ENCODE data around the gene ANK2.

Gene ANK2

DNA sequence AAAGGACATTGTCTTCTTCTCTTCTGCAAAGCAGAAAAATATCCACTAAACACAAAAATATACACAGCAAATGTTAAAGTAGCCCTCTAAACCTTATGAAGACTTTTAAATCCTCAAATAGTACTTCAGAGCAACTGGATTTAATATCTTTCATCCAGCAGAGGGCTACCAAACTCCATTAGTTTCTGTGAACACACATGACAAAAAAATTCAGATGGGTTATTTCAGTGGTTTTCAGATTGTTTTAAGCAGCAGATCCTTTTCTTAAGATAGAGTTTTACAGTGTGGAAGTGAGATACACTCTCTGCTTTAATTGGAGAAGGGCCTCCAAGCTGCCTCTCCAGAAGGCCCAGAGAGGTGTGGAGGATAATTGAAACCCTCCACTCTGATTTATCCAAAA lies 56.7 kb downstream of the ANK2 start:
- no peak overlapping the region for H3K9ac ChIP-seq (ENCODE audit: low read length)
- no peaks in the 10 kb centered on the region for H3K27me3 ChIP-seq (ENCODE audit: control insufficient read depth, insufficient read depth, low read length)
- H3K9me3 ChIP-seq (ENCODE audit: control insufficient read depth, low read length): no peaks in the 10 kb centered on the region
- no peaks in the 10 kb centered on the region for H3K4me1 ChIP-seq (ENCODE audit: control insufficient read depth, insufficient read depth, low read length)
- H3K36me3 ChIP-seq (ENCODE audit: control insufficient read depth, insufficient read depth, low read length): no peaks in the 10 kb centered on the region
- H3K4me3 ChIP-seq (ENCODE audit: low read length): no peak overlapping the region

DNA sequence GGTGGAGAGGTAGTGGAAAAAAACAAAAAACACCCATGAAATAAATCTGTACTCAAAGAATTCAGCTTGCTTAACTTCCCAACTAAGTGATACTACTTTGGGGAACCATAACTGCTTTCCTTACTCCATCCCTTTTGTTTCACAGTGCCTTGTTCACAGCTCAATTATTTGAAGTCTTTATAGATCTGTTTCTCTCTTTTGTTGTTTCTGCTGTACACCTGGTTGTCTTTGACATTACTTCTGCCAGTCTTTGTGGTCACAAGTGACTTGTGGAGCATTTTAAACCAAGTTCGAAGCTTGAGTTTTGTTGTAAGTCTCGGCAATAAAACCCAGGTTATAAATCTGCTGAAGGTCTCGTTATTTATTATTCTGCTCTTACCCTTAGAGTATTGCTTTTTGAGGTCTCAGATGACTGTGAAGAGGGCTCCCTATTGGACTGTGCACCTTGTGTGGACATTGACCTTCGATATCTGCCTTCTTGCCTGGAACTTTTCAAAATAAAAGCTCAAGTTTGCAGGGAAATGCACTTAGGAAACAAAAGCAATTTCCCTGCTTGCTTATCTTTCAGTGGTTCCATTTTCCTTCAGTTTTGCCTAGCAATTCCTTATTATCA lies 59.8 kb downstream of the ANK2 start:
- no peak overlapping the region for H3K9ac ChIP-seq (ENCODE audit: low read length)
- H3K27me3 ChIP-seq (ENCODE audit: control insufficient read depth, insufficient read depth, low read length): no peaks in the 10 kb centered on the region
- H3K9me3 ChIP-seq (ENCODE audit: control insufficient read depth, low read length): no peaks in the 10 kb centered on the region
- H3K4me3 ChIP-seq (ENCODE audit: low read length): no peak overlapping the region
- H3K4me1 ChIP-seq (ENCODE audit: control insufficient read depth, insufficient read depth, low read length): no peaks in the 10 kb centered on the region
- no peaks in the 10 kb centered on the region for H3K36me3 ChIP-seq (ENCODE audit: control insufficient read depth, insufficient read depth, low read length)

DNA sequence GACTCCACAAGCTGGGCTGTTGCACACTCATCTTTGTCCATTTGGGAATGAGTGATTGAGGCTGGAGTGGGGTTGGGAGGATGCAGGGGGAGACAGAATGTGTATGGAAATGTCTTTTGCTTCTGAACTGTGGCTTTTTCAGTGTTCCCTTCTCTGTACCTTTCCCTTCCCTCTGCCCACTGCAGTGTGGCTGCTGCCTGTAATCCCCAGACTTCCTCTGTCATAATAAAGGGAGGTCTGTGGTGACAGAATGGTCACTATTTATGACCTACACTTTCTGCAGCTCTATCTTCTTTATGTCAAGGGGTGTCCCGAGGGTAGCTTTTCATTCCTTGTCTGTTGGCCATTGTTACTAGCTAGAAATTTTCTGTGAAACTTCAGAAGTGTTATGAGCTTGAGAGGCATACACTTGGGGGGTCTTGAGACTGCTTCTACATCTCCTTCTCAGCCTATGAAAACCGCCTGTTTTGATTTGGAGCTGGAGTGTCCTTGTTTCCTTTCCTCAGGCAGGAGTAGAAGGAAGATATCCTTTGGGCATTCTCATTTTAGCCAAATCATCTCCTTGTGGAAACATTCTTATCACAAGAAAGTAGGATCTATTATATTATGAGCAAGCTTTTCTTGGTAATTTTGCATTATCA lies 63.0 kb downstream of the ANK2 start:
- Histone ChIP-seq H3K9me3 (ENCODE audit: control insufficient read depth, low read length) (no peaks in the 10 kb centered on the region), H3K4me1 (ENCODE audit: control insufficient read depth, insufficient read depth, low read length) (no peaks in the 10 kb centered on the region), H3K9ac (ENCODE audit: low read length) (no peak overlapping the region), H3K27me3 (ENCODE audit: control insufficient read depth, insufficient read depth, low read length) (no peaks in the 10 kb centered on the region), H3K36me3 (ENCODE audit: control insufficient read depth, insufficient read depth, low read length) (no peaks in the 10 kb centered on the region), H3K4me3 (ENCODE audit: low read length) (no peak overlapping the region)

DNA sequence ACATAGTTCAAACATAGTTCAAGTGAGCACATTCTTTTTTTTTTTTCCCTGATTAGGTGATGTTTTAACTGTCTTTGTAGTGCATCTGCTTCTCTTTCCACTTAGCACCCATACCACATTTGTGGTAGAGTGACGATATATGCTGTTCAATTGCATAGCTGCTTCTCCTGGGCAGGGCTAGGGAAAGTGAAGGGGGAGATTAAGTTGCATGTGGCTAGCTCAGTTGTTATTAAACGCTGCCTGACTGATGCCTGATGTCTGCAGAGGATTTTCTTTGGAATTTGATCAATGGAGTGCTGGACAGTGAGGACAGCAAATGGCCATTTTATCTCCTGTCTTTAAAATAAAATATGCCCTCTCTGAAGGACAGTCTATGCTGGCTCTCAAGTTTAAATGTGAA lies 63.7 kb downstream of the ANK2 start:
- no peak overlapping the region for H3K9ac ChIP-seq (ENCODE audit: low read length)
- no peaks in the 10 kb centered on the region for H3K4me1 ChIP-seq (ENCODE audit: control insufficient read depth, insufficient read depth, low read length)
- no peaks in the 10 kb centered on the region for H3K9me3 ChIP-seq (ENCODE audit: control insufficient read depth, low read length)
- no peak overlapping the region for H3K4me3 ChIP-seq (ENCODE audit: low read length)
- H3K36me3 ChIP-seq (ENCODE audit: control insufficient read depth, insufficient read depth, low read length): no peaks in the 10 kb centered on the region
- no peaks in the 10 kb centered on the region for H3K27me3 ChIP-seq (ENCODE audit: control insufficient read depth, insufficient read depth, low read length)

DNA sequence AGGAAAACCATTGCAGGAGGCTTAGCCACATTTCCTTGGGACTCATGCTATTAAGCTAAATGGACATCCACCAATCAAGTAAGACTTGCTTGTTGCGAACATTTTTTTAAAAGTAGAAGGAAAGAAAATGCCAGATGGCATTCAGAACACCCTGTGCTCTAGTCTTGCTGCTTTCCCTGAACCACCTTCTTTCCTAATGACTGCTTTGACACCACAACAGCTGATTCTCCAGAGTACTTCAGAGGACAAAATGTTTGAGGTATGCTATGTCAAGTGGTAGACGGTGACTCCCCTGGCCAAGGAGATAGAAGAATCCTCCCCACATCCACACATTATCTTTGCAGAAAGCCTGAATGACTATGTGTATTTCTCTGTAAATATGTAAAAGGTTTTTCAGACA lies 65.4 kb downstream of the ANK2 start:
- Histone ChIP-seq H3K9me3 (ENCODE audit: control insufficient read depth, low read length) (no peaks in the 10 kb centered on the region), H3K27me3 (ENCODE audit: control insufficient read depth, insufficient read depth, low read length) (no peaks in the 10 kb centered on the region), H3K4me1 (ENCODE audit: control insufficient read depth, insufficient read depth, low read length) (no peaks in the 10 kb centered on the region), H3K4me3 (ENCODE audit: low read length) (no peak overlapping the region), H3K36me3 (ENCODE audit: control insufficient read depth, insufficient read depth, low read length) (no peaks in the 10 kb centered on the region), H3K9ac (ENCODE audit: low read length) (no peak overlapping the region)

DNA sequence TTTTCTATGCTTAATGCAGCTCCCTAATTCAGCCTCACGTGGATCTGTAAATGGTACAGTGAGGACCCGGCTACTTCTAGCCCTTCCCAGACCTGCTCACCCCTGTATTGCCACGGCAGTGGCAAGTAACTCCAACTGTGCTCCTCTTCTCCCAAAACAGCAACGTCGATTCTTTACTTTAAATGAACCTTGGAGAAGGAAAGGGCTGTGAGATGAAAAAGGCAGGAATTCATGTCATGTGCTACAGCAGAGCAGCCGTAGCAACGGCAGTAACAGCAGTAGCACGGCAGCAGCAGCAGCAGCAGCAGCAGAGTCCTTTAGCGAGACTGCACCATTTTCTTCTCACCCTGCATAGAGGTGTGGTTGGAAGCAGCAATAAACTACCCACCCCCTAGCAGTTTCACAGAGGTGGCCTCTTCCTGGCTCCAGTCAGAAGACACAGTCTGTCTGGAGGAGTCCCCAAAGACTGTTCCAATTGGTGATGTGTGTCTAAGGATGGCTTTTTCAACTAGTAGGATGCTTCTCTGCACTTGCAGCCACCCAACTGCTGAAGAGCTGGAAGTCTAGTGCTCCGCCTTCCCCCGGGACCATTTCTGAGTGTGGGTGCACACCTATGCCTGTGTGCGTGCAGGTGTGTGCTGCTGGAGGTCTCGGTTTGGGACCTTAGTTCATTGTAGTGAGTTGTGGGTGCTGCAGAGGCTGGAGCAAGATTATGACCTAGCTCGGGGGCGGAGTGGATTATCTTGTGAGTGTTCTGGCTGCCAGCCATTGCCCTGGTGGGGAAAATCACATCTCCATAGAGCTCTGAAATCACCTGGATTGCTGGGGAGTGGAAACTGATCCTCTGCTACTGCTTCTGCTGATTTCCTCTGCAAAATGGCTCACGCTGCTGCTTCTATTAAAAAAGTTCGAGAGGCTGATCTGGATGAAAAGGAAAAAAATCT lies 67.2 kb downstream of the ANK2 start:
- no peak overlapping the region for H3K4me3 ChIP-seq (ENCODE audit: low read length)
- no peaks in the 10 kb centered on the region for H3K9me3 ChIP-seq (ENCODE audit: control insufficient read depth, low read length)
- H3K9ac ChIP-seq (ENCODE audit: low read length): no peak overlapping the region

DNA sequence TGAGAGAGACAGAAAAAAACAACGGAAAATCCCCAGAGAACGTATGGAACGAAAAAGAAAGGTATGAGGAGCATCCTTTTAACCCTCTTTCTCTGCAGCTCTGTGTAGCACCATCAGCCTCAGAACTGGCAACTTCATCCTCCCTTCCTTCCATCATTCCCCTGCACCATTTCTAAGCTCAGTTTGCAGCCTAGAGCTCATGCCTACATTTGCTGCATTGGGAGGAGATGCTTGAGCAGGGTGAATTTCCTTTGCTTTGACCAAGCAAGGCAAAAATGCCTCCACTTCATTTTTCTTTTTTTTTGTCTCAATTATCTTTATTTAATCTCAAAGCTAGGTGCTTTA lies 67.9 kb downstream of the ANK2 start:
- Histone ChIP-seq H3K4me3 (ENCODE audit: low read length) (no peak overlapping the region), H3K36me3 (ENCODE audit: control insufficient read depth, insufficient read depth, low read length) (no peaks in the 10 kb centered on the region), H3K9ac (ENCODE audit: low read length) (no peak overlapping the region)

More for the DNA sequence above, 67.2 kb downstream of the ANK2 start:
- H3K4me1 ChIP-seq (ENCODE audit: control insufficient read depth, insufficient read depth, low read length): no peaks in the 10 kb centered on the region
- H3K27me3 ChIP-seq (ENCODE audit: control insufficient read depth, insufficient read depth, low read length): no peaks in the 10 kb centered on the region
- no peaks in the 10 kb centered on the region for H3K36me3 ChIP-seq (ENCODE audit: control insufficient read depth, insufficient read depth, low read length)

DNA sequence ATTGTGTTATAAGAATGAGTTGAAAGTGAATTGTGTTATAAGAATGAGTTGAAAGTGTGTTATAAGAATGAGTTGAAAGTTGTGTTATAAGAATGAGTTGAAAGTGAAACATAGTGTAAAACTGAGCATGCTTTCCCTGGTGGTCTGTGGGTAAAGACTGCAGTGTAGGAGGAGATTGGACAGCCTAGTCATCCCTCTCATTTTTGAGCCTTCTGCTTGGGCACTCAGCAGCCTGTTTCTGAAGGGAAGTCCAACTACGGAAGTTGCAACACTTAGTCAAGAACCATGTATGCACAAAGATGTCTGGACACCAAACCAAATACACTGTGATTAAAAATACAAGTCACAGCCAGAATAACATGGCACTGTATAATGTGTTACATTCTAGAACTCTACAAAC lies 72.6 kb downstream of the ANK2 start:
- Histone ChIP-seq H3K27me3 (ENCODE audit: control insufficient read depth, insufficient read depth, low read length) (no peaks in the 10 kb centered on the region), H3K9ac (ENCODE audit: low read length) (no peak overlapping the region), H3K36me3 (ENCODE audit: control insufficient read depth, insufficient read depth, low read length) (no peaks in the 10 kb centered on the region), H3K4me1 (ENCODE audit: control insufficient read depth, insufficient read depth, low read length) (no peaks in the 10 kb centered on the region), H3K4me3 (ENCODE audit: low read length) (no peak overlapping the region), H3K9me3 (ENCODE audit: control insufficient read depth, low read length) (no peaks in the 10 kb centered on the region)

More for the DNA sequence above, 67.9 kb downstream of the ANK2 start:
- no peaks in the 10 kb centered on the region for H3K27me3 ChIP-seq (ENCODE audit: control insufficient read depth, insufficient read depth, low read length)
- H3K4me1 ChIP-seq (ENCODE audit: control insufficient read depth, insufficient read depth, low read length): no peaks in the 10 kb centered on the region
- H3K9me3 ChIP-seq (ENCODE audit: control insufficient read depth, low read length): no peaks in the 10 kb centered on the region

DNA sequence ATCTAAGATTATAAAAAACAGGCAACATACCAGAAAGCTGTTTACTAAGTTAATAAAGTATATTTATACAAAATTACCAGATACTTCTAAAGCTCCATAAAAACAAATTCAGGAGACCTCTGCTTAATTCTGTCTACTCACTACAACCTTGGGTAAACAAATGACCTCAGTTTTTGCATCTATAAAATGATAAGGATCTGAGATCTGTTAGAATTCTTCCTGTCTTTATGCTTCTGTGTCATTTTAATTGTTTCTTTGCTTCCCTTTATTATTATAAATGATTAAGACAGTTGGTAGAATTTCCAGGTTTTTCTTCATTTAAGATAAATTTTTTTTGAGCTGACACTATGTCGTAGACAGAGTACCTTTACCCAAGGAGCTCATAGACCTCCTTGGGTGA lies 76.0 kb downstream of the ANK2 start:
- H3K4me3 ChIP-seq (ENCODE audit: low read length): no peak overlapping the region
- no peaks in the 10 kb centered on the region for H3K36me3 ChIP-seq (ENCODE audit: control insufficient read depth, insufficient read depth, low read length)
- H3K4me1 ChIP-seq (ENCODE audit: control insufficient read depth, insufficient read depth, low read length): no peaks in the 10 kb centered on the region
- no peaks in the 10 kb centered on the region for H3K9me3 ChIP-seq (ENCODE audit: control insufficient read depth, low read length)
- H3K9ac ChIP-seq (ENCODE audit: low read length): no peak overlapping the region
- no peaks in the 10 kb centered on the region for H3K27me3 ChIP-seq (ENCODE audit: control insufficient read depth, insufficient read depth, low read length)

DNA sequence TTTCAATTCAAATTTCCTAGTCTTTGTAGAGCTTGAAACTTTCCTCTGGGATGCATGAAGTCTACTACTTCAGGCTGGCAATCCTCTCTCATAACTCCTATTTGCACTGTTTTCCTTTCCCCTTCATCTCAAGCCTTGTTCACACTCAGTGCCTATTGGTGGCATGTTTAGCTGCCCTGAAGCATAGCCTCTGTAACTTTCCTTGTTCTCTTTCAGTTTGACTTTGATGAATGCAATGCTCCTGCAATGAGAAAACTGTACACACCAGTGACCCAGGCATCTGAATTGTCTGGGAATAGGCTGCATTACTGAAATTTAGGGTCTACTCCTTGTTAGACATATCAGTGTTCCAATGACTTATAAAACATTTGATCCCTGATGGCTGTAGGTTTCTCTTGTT lies 81.7 kb downstream of the ANK2 start:
- no peaks in the 10 kb centered on the region for H3K9me3 ChIP-seq (ENCODE audit: control insufficient read depth, low read length)
- no peaks in the 10 kb centered on the region for H3K27me3 ChIP-seq (ENCODE audit: control insufficient read depth, insufficient read depth, low read length)

DNA sequence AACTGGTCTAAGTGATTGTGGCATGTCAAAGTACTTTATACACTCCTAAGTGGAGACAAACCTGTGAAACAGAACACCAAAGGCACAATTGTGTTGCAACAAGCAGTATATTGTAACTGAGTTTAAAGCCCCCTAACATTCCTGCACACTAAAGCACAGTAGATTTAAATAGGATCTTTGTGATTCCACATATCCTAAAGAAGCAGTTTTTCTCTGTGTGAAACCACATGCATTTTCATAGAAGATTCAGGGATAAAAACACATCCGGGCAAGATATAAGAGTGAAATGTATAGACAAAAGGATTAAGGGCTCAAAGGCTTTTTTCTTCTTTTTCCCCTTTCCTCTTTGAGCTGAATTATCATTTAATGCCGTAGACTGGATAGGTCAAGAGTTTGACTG lies 82.2 kb downstream of the ANK2 start:
- H3K9ac ChIP-seq (ENCODE audit: low read length): no peak overlapping the region
- no peaks in the 10 kb centered on the region for H3K4me1 ChIP-seq (ENCODE audit: control insufficient read depth, insufficient read depth, low read length)
- H3K27me3 ChIP-seq (ENCODE audit: control insufficient read depth, insufficient read depth, low read length): no peaks in the 10 kb centered on the region
- H3K9me3 ChIP-seq (ENCODE audit: control insufficient read depth, low read length): no peaks in the 10 kb centered on the region
- H3K4me3 ChIP-seq (ENCODE audit: low read length): no peak overlapping the region
- no peaks in the 10 kb centered on the region for H3K36me3 ChIP-seq (ENCODE audit: control insufficient read depth, insufficient read depth, low read length)

More for the DNA sequence above, 81.7 kb downstream of the ANK2 start:
- no peak overlapping the region for H3K9ac ChIP-seq (ENCODE audit: low read length)
- no peak overlapping the region for H3K4me3 ChIP-seq (ENCODE audit: low read length)
- no peaks in the 10 kb centered on the region for H3K36me3 ChIP-seq (ENCODE audit: control insufficient read depth, insufficient read depth, low read length)
- H3K4me1 ChIP-seq (ENCODE audit: control insufficient read depth, insufficient read depth, low read length): no peaks in the 10 kb centered on the region

DNA sequence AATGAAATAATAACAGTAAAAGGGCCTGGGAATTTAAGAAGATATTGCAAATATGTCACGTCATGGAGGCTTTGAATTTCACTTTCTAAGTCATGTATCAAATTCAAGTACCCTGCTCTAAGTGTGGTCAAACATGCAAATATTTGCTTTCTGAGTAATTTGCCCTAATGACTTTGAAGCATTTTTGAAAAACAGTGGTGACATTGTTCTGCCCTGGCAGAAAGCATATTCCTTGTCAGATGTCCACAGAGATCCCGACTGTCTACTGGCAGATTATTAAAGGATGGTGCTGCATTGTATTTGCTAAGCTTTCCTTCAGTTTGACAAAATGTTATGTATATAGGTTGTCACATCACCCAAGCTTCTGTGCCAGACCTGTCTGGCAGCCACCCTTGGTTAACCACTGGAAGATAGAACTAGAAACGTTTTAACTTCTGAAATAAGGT lies 92.5 kb downstream of the ANK2 start:
- Histone ChIP-seq H3K4me1 (ENCODE audit: control insufficient read depth, insufficient read depth, low read length) (peaks cover 7% of the 10 kb centered on the region), H3K4me3 (ENCODE audit: low read length) (no peak overlapping the region), H3K36me3 (ENCODE audit: control insufficient read depth, insufficient read depth, low read length) (no peaks in the 10 kb centered on the region)

More for the DNA sequence above, 92.5 kb downstream of the ANK2 start:
- Histone ChIP-seq H3K9ac (ENCODE audit: low read length) (no peak overlapping the region), H3K27me3 (ENCODE audit: control insufficient read depth, insufficient read depth, low read length) (no peaks in the 10 kb centered on the region), H3K9me3 (ENCODE audit: control insufficient read depth, low read length) (no peaks in the 10 kb centered on the region)
